Osteoblast (primary cell): ENCODE data around the gene DENND2A. TPM values are rescaled to one million over a fixed set of nuclear protein-coding genes. Genes with fewer than 3 reads are reported as not detected.
A peak's percentile ranks its signal among the peaks of the same experiment; 100 is the strongest.

ENCODE experiments used
- DNase-seq: peaks from one replicate; pipeline ENCODE4 v3.0.0; 2011; ENCODE audit warnings: low spot score, mixed read lengths; ENCODE audit not compliant: insufficient read length; ENCODE audit errors: missing footprints
- H2AFZ ChIP-seq: 2 replicates; pipeline ENCODE4 v1.6.0; 2011; ENCODE audit warnings: mild to moderate bottlenecking, low read length
- H3K27ac ChIP-seq: 2 replicates; pipeline ENCODE4 v1.5.1; 2011; ENCODE audit warnings: mild to moderate bottlenecking, low read depth, low read length, moderate library complexity
- H3K27me3 ChIP-seq: 2 replicates; pipeline ENCODE4 v1.6.0; 2012; ENCODE audit warnings: mild to moderate bottlenecking, control low read depth, inconsistent platforms, low read length, moderate library complexity; ENCODE audit not compliant: insufficient read depth
- H3K36me3 ChIP-seq: 2 replicates; pipeline ENCODE4 v1.5.1; 2011; ENCODE audit warnings: mild to moderate bottlenecking, low read length, control low read depth, moderate library complexity; ENCODE audit not compliant: insufficient read depth
- H3K4me1 ChIP-seq: 2 replicates; pipeline ENCODE4 v1.5.1; 2011; ENCODE audit warnings: mild to moderate bottlenecking, low read length, control low read depth, moderate library complexity; ENCODE audit not compliant: insufficient read depth
- H3K4me2 ChIP-seq: 2 replicates; pipeline ENCODE4 v1.6.0; 2011; ENCODE audit warnings: mild to moderate bottlenecking, low read length; ENCODE audit not compliant: insufficient read depth
- H3K4me3 ChIP-seq: fragments of 200-600 bp; sonication (generic); 3 replicates; pipeline ENCODE4 v1.5.1; 2012; ENCODE audit warnings: mild to moderate bottlenecking, low read length, inconsistent platforms; ENCODE audit not compliant: insufficient read depth
- H3K79me2 ChIP-seq: 2 replicates; pipeline ENCODE4 v1.6.0; 2012; ENCODE audit warnings: mild to moderate bottlenecking, low read length, control low read depth, inconsistent platforms; ENCODE audit not compliant: insufficient read depth
- H3K9me3 ChIP-seq: 2 replicates; pipeline ENCODE4 v1.5.1; 2011; ENCODE audit warnings: low read depth, low read length, control low read depth
- H4K20me1 ChIP-seq: 2 replicates; pipeline ENCODE4 v1.6.0; 2012; ENCODE audit warnings: mild to moderate bottlenecking, low read length, control low read depth; ENCODE audit not compliant: insufficient read depth
- small RNA-seq: library from RNA; depleted of rRNA; stranded (forward); fragments of <200 nt; gene quantifications from one replicate; pipeline ENCODE3, GENCODE V24; 2012
- total RNA-seq: library from RNA; depleted of rRNA; stranded (reverse); fragments of >200 nt; gene quantifications from 2 replicates; pipeline ENCODE4 v1.2.3, GENCODE V29; 2012
- TF ChIP-seq, protein P1 (sequence below): IDR thresholded peaks from 2 replicates; pipeline ENCODE4 v1.5.1; 2011; ENCODE audit warnings: mild to moderate bottlenecking, low read depth, low read length, moderate library complexity; ENCODE audit errors: extremely low read depth

Gene DENND2A
- total RNA-seq, 1 donor = 0.36 TPM

DNA sequence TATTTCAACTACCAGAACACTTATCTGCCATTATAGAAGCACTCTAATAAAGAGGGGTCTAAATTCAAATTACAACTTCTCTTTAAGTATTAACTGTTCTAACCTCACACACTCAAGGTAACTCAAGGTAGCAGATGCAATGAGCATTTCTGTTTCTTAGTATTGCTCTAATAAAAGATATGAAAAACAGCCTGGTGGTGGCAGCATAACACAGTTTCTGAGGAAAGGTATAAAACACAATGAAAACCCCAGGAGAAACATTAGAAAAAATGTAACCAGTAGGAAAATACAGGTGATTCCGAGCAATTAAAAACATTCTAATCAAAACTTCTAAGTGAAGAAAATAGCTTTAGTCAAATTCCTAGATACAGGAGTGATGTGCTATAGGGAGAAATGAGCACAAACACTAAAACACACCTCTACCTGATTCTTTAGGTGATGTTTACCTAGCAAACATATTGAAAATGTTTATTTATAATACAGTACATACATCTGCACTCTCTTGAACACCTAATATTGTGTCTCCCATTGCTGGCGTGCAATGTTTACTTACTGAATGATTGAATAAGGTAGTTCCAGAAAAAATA lies 164.8 kb downstream of the DENND2A start:
- H3K27me3 ChIP-seq = no peaks in the 10 kb centered on the region
- H3K9me3 ChIP-seq = no peaks in the 10 kb centered on the region
- H3K4me2 ChIP-seq = no peak overlapping the region
- DNase-seq = no peak
- TF ChIP-seq, protein P1, sequence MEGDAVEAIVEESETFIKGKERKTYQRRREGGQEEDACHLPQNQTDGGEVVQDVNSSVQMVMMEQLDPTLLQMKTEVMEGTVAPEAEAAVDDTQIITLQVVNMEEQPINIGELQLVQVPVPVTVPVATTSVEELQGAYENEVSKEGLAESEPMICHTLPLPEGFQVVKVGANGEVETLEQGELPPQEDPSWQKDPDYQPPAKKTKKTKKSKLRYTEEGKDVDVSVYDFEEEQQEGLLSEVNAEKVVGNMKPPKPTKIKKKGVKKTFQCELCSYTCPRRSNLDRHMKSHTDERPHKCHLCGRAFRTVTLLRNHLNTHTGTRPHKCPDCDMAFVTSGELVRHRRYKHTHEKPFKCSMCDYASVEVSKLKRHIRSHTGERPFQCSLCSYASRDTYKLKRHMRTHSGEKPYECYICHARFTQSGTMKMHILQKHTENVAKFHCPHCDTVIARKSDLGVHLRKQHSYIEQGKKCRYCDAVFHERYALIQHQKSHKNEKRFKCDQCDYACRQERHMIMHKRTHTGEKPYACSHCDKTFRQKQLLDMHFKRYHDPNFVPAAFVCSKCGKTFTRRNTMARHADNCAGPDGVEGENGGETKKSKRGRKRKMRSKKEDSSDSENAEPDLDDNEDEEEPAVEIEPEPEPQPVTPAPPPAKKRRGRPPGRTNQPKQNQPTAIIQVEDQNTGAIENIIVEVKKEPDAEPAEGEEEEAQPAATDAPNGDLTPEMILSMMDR = peak; percentile 58
- H3K27ac ChIP-seq = no peak overlapping the region
- H2AFZ ChIP-seq = no peak overlapping the region
- peaks cover 80% of the 10 kb centered on the region for H3K79me2 ChIP-seq
- H3K4me3 ChIP-seq = no peak overlapping the region
- H3K36me3 ChIP-seq = no peaks in the 10 kb centered on the region
- H3K4me1 ChIP-seq = peaks cover 8% of the 10 kb centered on the region
- H4K20me1 ChIP-seq = peaks cover 45% of the 10 kb centered on the region

Small RNA genes within 50 kb of the gene (small RNA-seq; reads per million reads assigned to genes)
- not detected for gene RF00019
- not detected for gene RN7SL771P

Other genes starting within 250 kb of the DENND2A start
- 69.8 and 73.5 TPM in 2 replicates for gene SLC37A3, start 242.3 kb downstream of the DENND2A start, total RNA-seq
- gene RAB19, start 236.8 kb downstream of the DENND2A start, total RNA-seq = not detected in 2 replicates
- gene MKRN1, start 161.3 kb downstream of the DENND2A start, total RNA-seq = 69.8 and 71.6 TPM in 2 replicates
- gene ADCK2, start 32.1 kb upstream of the DENND2A start, total RNA-seq = 25.3 and 28.6 TPM in 2 replicates
- gene NDUFB2, start 55.9 kb upstream of the DENND2A start, total RNA-seq = 56.5 and 66.3 TPM in 2 replicates